CD4-positive, CD25-positive, alpha-beta regulatory T cell (primary cell): Measurements from ENCODE around the gene SLC9A9. TPM values are rescaled to one million over a fixed set of nuclear protein-coding genes. Genes with fewer than 3 reads are reported as not detected.

ENCODE experiments used
- ATAC-seq, 2 donors: fragments of 150-1000 bp; cut with Tn5 transposase; one replicate each; pipeline ENCODE4 v1.10.0; 2021; ENCODE audit warnings: low read depth in 2 of 2, moderate number of reproducible peaks in 2 of 2, moderate library complexity in 1 of 2
- DNase-seq, 3 donors: peaks; one replicate each; pipeline versions ENCODE4 v3.0.0 to v3.0.0-alpha.2; 2012 to 2022; ENCODE audit warnings: mixed read lengths in 1 of 3
- H3K27ac ChIP-seq: one replicate; pipeline ENCODE4 v1.7.0; 2013; ENCODE audit warnings: mild to moderate bottlenecking, low read length; ENCODE audit not compliant: insufficient read depth, poor library complexity, severe bottlenecking
- H3K27me3 ChIP-seq: one replicate; pipeline ENCODE4 v1.7.0; 2013; ENCODE audit warnings: low read length; ENCODE audit not compliant: control insufficient read depth, insufficient read depth
- H3K36me3 ChIP-seq: one replicate; pipeline ENCODE4 v1.7.0; 2013; ENCODE audit warnings: mild to moderate bottlenecking, low read length, moderate library complexity; ENCODE audit not compliant: control insufficient read depth, insufficient read depth
- H3K4me1 ChIP-seq: 2 replicates; pipeline ENCODE4 v1.7.0; 2013; ENCODE audit warnings: mild to moderate bottlenecking, low read length; ENCODE audit not compliant: insufficient read depth, control insufficient read depth, poor library complexity, severe bottlenecking
- H3K4me3 ChIP-seq: one replicate; pipeline ENCODE4 v1.7.0; 2013; ENCODE audit warnings: low read depth, mild to moderate bottlenecking, low read length, moderate library complexity
- H3K9me3 ChIP-seq, 2 experiments: 1 replicate in 1 of 2; 2 replicates in 1 of 2; pipeline ENCODE4 v1.7.0; 2013; ENCODE audit warnings: low read length in 2 of 2, mild to moderate bottlenecking in 1 of 2, moderate library complexity in 1 of 2; ENCODE audit not compliant: control insufficient read depth in 2 of 2
- H3K27ac Mint-ChIP-seq, 3 donors: one replicate each; pipeline ENCODE4 v1.8.0; 2020 to 2022; ENCODE audit warnings: mild to moderate bottlenecking in 3 of 3, mixed read lengths in 3 of 3, moderate library complexity in 2 of 3
- H3K27me3 Mint-ChIP-seq: one replicate; pipeline ENCODE4 v1.8.0; 2022; ENCODE audit warnings: mild to moderate bottlenecking, mixed read lengths
- H3K36me3 Mint-ChIP-seq: one replicate; pipeline ENCODE4 v1.8.0; 2020; ENCODE audit warnings: mixed read lengths
- H3K4me1 Mint-ChIP-seq, 4 donors: one replicate each; pipeline ENCODE4 v1.8.0; 2020 to 2022; ENCODE audit warnings: mixed read lengths in 4 of 4, mild to moderate bottlenecking in 1 of 4
- H3K4me3 Mint-ChIP-seq, 4 donors: one replicate each; pipeline ENCODE4 v1.8.0; 2020 to 2022; ENCODE audit warnings: mild to moderate bottlenecking in 4 of 4, mixed read lengths in 4 of 4, moderate library complexity in 3 of 4
- H3K9me3 Mint-ChIP-seq, 7 donors: one replicate each; pipeline ENCODE4 v1.8.0; 2020 to 2022; ENCODE audit warnings: mixed read lengths in 7 of 7, mild to moderate bottlenecking in 3 of 7, moderate library complexity in 2 of 7
- polyA plus RNA-seq, 4 donors: library from polyadenylated mRNA; unstranded; fragments of 300-500 nt; fragmentation: Illumina TruSeq; gene quantifications; one replicate each; pipeline ENCODE4 v1.2.3, GENCODE V29; 2021
- total RNA-seq: library from RNA; stranded (reverse); gene quantifications from one replicate; pipeline ENCODE4 v1.2.3, GENCODE V29; 2022

The SLC9A9 gene
- total and polyA plus RNA-seq, 5 donors from 2014 or later = 31.7 to 49.3 (median 46.4) TPM

DNA sequence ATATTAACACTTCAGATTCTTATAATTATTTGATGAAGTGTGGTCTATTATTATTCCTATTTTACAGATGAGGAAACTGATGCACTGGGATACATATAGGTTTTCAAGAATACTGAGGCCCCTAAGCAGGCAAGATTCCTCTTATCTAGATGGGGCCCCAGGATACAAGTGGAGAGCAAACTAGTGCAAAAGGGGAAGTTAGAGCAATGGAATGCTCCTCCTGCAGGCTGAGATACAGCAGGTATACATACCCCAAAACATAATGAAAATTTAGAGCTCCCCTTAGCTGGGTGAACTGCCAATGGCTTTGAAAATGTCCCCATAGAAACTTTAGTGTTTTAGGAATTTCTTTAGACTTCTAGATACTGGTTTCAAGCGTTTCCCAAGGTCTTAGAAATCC is 481.6 kb downstream of the SLC9A9 start:
- Mint-ChIP-seq H3K27ac (no peak overlapping the region), H3K36me3 (peaks cover 40% of the 10 kb centered on the region)
- H3K4me1 ChIP-seq = peaks cover 4% of the 10 kb centered on the region

DNA sequence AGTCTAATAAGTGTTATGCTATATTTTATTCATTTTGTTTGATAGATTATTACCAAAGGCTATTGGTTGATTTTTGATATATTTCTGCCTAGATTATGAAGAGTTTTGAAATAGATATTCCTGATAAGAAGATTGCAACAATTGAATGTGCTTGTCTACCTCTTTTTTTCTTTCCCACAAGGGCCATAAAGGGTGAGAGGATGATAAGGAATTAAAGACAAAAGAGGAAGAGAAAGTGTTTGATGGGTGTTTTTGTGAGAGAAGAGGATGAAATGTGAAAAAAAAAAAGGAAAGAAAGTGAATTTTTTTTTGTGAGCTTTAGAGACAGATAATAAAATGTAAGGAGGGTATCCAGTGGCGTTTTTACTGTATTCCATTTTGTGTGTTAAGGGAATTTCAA is 484.3 kb downstream of the SLC9A9 start:
- H3K27ac Mint-ChIP-seq = peak overlapping the region in 1 of 3 donors; percentile 23
- no peak overlapping the region for H3K4me3 Mint-ChIP-seq

More for the DNA sequence above, 481.6 kb downstream of the SLC9A9 start:
- no peaks in the 10 kb centered on the region for H3K9me3 ChIP-seq
- no peak overlapping the region for H3K4me3 ChIP-seq
- DNase-seq (no peak), ATAC-seq (no peak)
- no peak overlapping the region for H3K27ac ChIP-seq
- H3K9me3 Mint-ChIP-seq = no peaks in the 10 kb centered on the region
- H3K36me3 ChIP-seq = peaks cover 2% of the 10 kb centered on the region
- H3K4me3 Mint-ChIP-seq = no peak overlapping the region
- peaks cover 4% of the 10 kb centered on the region for H3K27me3 Mint-ChIP-seq
- H3K27me3 ChIP-seq = no peaks in the 10 kb centered on the region
- H3K4me1 Mint-ChIP-seq = peaks cover 8 to 30% (median 15%) of the 10 kb centered on the region in 4 donors

DNA sequence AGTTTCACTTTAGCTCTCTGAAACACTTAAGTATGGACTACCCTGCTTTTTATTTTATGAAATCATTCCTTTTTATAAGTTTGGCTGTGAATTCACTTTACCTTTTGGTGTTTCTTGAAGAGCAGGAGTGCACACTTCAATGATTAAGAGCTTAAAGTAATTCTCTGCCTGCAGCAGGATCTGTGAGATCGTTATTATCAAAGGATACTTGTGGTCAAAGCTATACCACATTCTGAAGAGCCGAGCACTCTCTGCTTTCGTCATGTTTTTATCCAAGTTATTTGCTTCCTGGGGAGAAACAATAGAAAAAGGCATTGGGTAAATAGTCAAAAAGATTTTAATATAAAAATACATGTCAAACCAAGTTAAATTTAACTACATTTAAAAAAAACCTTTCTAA is 485.0 kb downstream of the SLC9A9 start:
- Histone ChIP-seq H3K4me3 (no peak overlapping the region), H3K27me3 (no peaks in the 10 kb centered on the region), H3K36me3 (peaks cover 2% of the 10 kb centered on the region), H3K4me1 (peaks cover 4% of the 10 kb centered on the region), H3K9me3 (no peaks in the 10 kb centered on the region), H3K27ac (no peak overlapping the region)
- no peak for ATAC-seq
- Mint-ChIP-seq H3K27me3 (peaks cover 4% of the 10 kb centered on the region), H3K4me1 (peaks cover 4 to 34% (median 15%) of the 10 kb centered on the region in 4 donors), H3K36me3 (peaks cover 45% of the 10 kb centered on the region), H3K27ac (peak overlapping the region in 1 of 3 donors; percentile 15), H3K9me3 (no peaks in the 10 kb centered on the region), H3K4me3 (peak overlapping the region in 1 of 4 donors; percentile 5)
- DNase-seq = peak in 1 of 3 donors; percentile 26

More for the DNA sequence above, 484.3 kb downstream of the SLC9A9 start:
- Histone ChIP-seq H3K9me3 (no peaks in the 10 kb centered on the region), H3K36me3 (peaks cover 2% of the 10 kb centered on the region), H3K4me1 (peaks cover 4% of the 10 kb centered on the region), H3K27me3 (no peaks in the 10 kb centered on the region), H3K27ac (no peak overlapping the region), H3K4me3 (no peak overlapping the region)
- ATAC-seq = no peak
- Mint-ChIP-seq H3K36me3 (peaks cover 40% of the 10 kb centered on the region), H3K4me1 (peaks cover 4 to 34% (median 15%) of the 10 kb centered on the region in 4 donors), H3K27me3 (peaks cover 4% of the 10 kb centered on the region), H3K9me3 (no peaks in the 10 kb centered on the region)
- no peak for DNase-seq

GRCh38 chr3:143362115-143362991 is 485.9 kb downstream of the SLC9A9 start:
- Mint-ChIP-seq H3K27me3 (peaks cover 4% of the 10 kb centered on the region), H3K4me1 (peaks cover 4 to 34% (median 15%) of the 10 kb centered on the region in 4 donors), H3K27ac (peak overlapping the region in 1 of 3 donors; percentile 15), H3K9me3 (no peaks in the 10 kb centered on the region), H3K36me3 (peaks cover 46% of the 10 kb centered on the region), H3K4me3 (no peak overlapping the region)
- Histone ChIP-seq H3K27me3 (no peaks in the 10 kb centered on the region), H3K27ac (no peak overlapping the region), H3K4me1 (peaks cover 4% of the 10 kb centered on the region), H3K4me3 (no peak overlapping the region), H3K9me3 (no peaks in the 10 kb centered on the region), H3K36me3 (peaks cover 2% of the 10 kb centered on the region)
- ATAC-seq (no peak), DNase-seq (no peak)

GRCh38 chr3:143361589-143361988 is 486.7 kb downstream of the SLC9A9 start:
- no peak overlapping the region for H3K27ac Mint-ChIP-seq
- no peaks in the 10 kb centered on the region for H3K9me3 ChIP-seq
- ATAC-seq (no peak), DNase-seq (no peak)
- H3K9me3 Mint-ChIP-seq = no peaks in the 10 kb centered on the region
- H3K4me3 ChIP-seq = no peak overlapping the region
- H3K27me3 Mint-ChIP-seq = peaks cover 4% of the 10 kb centered on the region
- peaks cover 43% of the 10 kb centered on the region for H3K36me3 Mint-ChIP-seq
- no peaks in the 10 kb centered on the region for H3K36me3 ChIP-seq
- H3K4me1 Mint-ChIP-seq = peaks cover 4 to 34% (median 15%) of the 10 kb centered on the region in 4 donors
- peaks cover 4% of the 10 kb centered on the region for H3K4me1 ChIP-seq
- no peak overlapping the region for H3K4me3 Mint-ChIP-seq
- H3K27ac ChIP-seq = no peak overlapping the region
- H3K27me3 ChIP-seq = no peaks in the 10 kb centered on the region

DNA sequence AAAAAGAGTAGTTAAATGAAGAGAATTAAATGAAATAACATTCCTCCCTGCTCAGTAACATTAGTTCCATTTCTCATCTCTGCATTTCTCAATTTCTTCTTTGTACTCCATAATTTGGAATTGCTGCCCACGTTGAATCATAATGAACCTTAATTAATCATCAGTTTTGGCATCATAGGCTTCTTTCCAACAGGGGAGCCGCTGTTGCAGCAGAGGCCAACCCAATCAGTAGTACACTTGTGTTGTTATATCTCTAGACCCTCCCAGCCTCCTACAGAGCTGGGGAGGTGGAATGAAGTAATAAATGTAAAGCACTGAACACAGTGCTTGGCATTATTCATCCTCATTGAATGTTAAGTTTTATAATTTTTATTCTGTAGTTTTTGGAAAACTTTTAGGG is 488.0 kb downstream of the SLC9A9 start:
- no peaks in the 10 kb centered on the region for H3K9me3 Mint-ChIP-seq
- peaks cover 4% of the 10 kb centered on the region for H3K27me3 Mint-ChIP-seq
- H3K4me1 Mint-ChIP-seq = peaks cover 4 to 34% (median 15%) of the 10 kb centered on the region in 4 donors
- Histone ChIP-seq H3K4me1 (peaks cover 4% of the 10 kb centered on the region), H3K27ac (no peak overlapping the region), H3K36me3 (no peaks in the 10 kb centered on the region), H3K4me3 (no peak overlapping the region), H3K9me3 (no peaks in the 10 kb centered on the region), H3K27me3 (no peaks in the 10 kb centered on the region)
- no peak overlapping the region for H3K4me3 Mint-ChIP-seq
- DNase-seq (no peak), ATAC-seq (no peak)
- peaks cover 43% of the 10 kb centered on the region for H3K36me3 Mint-ChIP-seq
- no peak overlapping the region for H3K27ac Mint-ChIP-seq

- no peaks in the 10 kb centered on the region for H3K27me3 Mint-ChIP-seq
Measured at GRCh38 chr3:143358793-143359491, 489.3 kb downstream of the SLC9A9 start.

More at GRCh38 chr3:143358793-143359491, 489.3 kb downstream of the SLC9A9 start:
- no peaks in the 10 kb centered on the region for H3K9me3 ChIP-seq
- peaks cover 2 to 27% (median 13%) of the 10 kb centered on the region in 4 donors for H3K4me1 Mint-ChIP-seq
- H3K27me3 ChIP-seq = no peaks in the 10 kb centered on the region
- peaks cover 4% of the 10 kb centered on the region for H3K4me1 ChIP-seq
- H3K27ac Mint-ChIP-seq = no peak overlapping the region
- H3K4me3 ChIP-seq = no peak overlapping the region
- no peaks in the 10 kb centered on the region for H3K9me3 Mint-ChIP-seq
- DNase-seq = no peak
- no peak overlapping the region for H3K27ac ChIP-seq
- H3K4me3 Mint-ChIP-seq = no peak overlapping the region
- H3K36me3 Mint-ChIP-seq = peaks cover 37% of the 10 kb centered on the region
- no peak for ATAC-seq
- no peaks in the 10 kb centered on the region for H3K36me3 ChIP-seq
